Effector memory CD4-positive, alpha-beta T cell (primary cell): ENCODE data around the gene ATP5PD.

Experiments
- DNase-seq, 3 donors: peaks; one replicate each; pipeline ENCODE4 v3.0.0-alpha.2; 2020
- H3K27ac ChIP-seq: 2 replicates; pipeline ENCODE4 v1.7.0; 2013; ENCODE audit warnings: mild to moderate bottlenecking, low read length, moderate library complexity; ENCODE audit not compliant: insufficient read depth, poor library complexity, severe bottlenecking
- H3K27me3 ChIP-seq: replicated peaks from 2 replicates; pipeline ENCODE4 v1.7.0; 2013; ENCODE audit warnings: mild to moderate bottlenecking, low read length; ENCODE audit not compliant: insufficient read depth, control insufficient read depth, poor library complexity, severe bottlenecking
- H3K36me3 ChIP-seq: 2 replicates; pipeline ENCODE4 v1.7.0; 2013; ENCODE audit warnings: mild to moderate bottlenecking, low read length, moderate library complexity; ENCODE audit not compliant: control insufficient read depth, insufficient read depth
- H3K4me1 ChIP-seq: 2 replicates; pipeline ENCODE4 v1.7.0; 2013; ENCODE audit warnings: low read length, mild to moderate bottlenecking; ENCODE audit not compliant: control insufficient read depth, insufficient read depth, poor library complexity, severe bottlenecking
- H3K4me3 ChIP-seq: 2 replicates; pipeline ENCODE4 v1.7.0; 2013; ENCODE audit warnings: low read length, low read depth, mild to moderate bottlenecking; ENCODE audit not compliant: insufficient read depth, poor library complexity, severe bottlenecking
- H3K9me3 ChIP-seq: 2 replicates; pipeline ENCODE4 v1.7.0; 2013; ENCODE audit warnings: mild to moderate bottlenecking, low read length, moderate library complexity; ENCODE audit not compliant: control insufficient read depth

Gene ATP5PD

GRCh38 chr17:75087182-75087557, 40.4 kb upstream of the ATP5PD start:
- Histone ChIP-seq H3K27ac (peak overlapping the region; percentile 58), H3K27me3 (no peaks in the 10 kb centered on the region), H3K4me3 (peak overlapping the region; percentile 70), H3K4me1 (peaks cover 10% of the 10 kb centered on the region), H3K36me3 (no peaks in the 10 kb centered on the region), H3K9me3 (no peaks in the 10 kb centered on the region)
- DNase-seq = no peak

GRCh38 chr17:75086496-75087181, 39.9 kb upstream of the ATP5PD start:
- H3K4me3 ChIP-seq = no peak overlapping the region
- no peaks in the 10 kb centered on the region for H3K27me3 ChIP-seq
- H3K4me1 ChIP-seq = peaks cover 10% of the 10 kb centered on the region
- no peak overlapping the region for H3K27ac ChIP-seq
- H3K36me3 ChIP-seq = no peaks in the 10 kb centered on the region
- DNase-seq = no peak
- H3K9me3 ChIP-seq = no peaks in the 10 kb centered on the region

- Histone ChIP-seq H3K27ac (no peak overlapping the region), H3K4me3 (no peak overlapping the region), H3K4me1 (peaks cover 10% of the 10 kb centered on the region), H3K36me3 (no peaks in the 10 kb centered on the region), H3K27me3 (no peaks in the 10 kb centered on the region), H3K9me3 (no peaks in the 10 kb centered on the region)
- DNase-seq = no peak
Measured at GRCh38 chr17:75084039-75084660, 37.4 kb upstream of the ATP5PD start.

GRCh38 chr17:75082683-75083082, 35.9 kb upstream of the ATP5PD start:
- Histone ChIP-seq H3K4me3 (no peak overlapping the region), H3K36me3 (no peaks in the 10 kb centered on the region), H3K9me3 (no peaks in the 10 kb centered on the region), H3K27me3 (no peaks in the 10 kb centered on the region), H3K27ac (no peak overlapping the region), H3K4me1 (peaks cover 17% of the 10 kb centered on the region)
- no peak for DNase-seq

- no peak for DNase-seq
- H3K4me1 ChIP-seq = peaks cover 15% of the 10 kb centered on the region
- no peak overlapping the region for H3K27ac ChIP-seq
- no peaks in the 10 kb centered on the region for H3K36me3 ChIP-seq
- H3K27me3 ChIP-seq = no peaks in the 10 kb centered on the region
- H3K4me3 ChIP-seq = no peak overlapping the region
- H3K9me3 ChIP-seq = no peaks in the 10 kb centered on the region
Measured at GRCh38 chr17:75081611-75082540, 35.1 kb upstream of the ATP5PD start.

- no peak overlapping the region for H3K27ac ChIP-seq
Measured at GRCh38 chr17:75079023-75079373, 32.2 kb upstream of the ATP5PD start.

GRCh38 chr17:75078284-75079022, 31.7 kb upstream of the ATP5PD start:
- no peak for DNase-seq
- no peak overlapping the region for H3K4me3 ChIP-seq
- H3K27me3 ChIP-seq = no peaks in the 10 kb centered on the region
- no peak overlapping the region for H3K27ac ChIP-seq
- no peaks in the 10 kb centered on the region for H3K36me3 ChIP-seq
- no peaks in the 10 kb centered on the region for H3K9me3 ChIP-seq
- peaks cover 10% of the 10 kb centered on the region for H3K4me1 ChIP-seq

More at GRCh38 chr17:75079023-75079373, 32.2 kb upstream of the ATP5PD start:
- Histone ChIP-seq H3K27me3 (no peaks in the 10 kb centered on the region), H3K9me3 (no peaks in the 10 kb centered on the region), H3K36me3 (no peaks in the 10 kb centered on the region), H3K4me1 (peaks cover 11% of the 10 kb centered on the region), H3K4me3 (no peak overlapping the region)
- no peak for DNase-seq

- no peaks in the 10 kb centered on the region for H3K36me3 ChIP-seq
- H3K27me3 ChIP-seq = no peaks in the 10 kb centered on the region
- H3K4me3 ChIP-seq = peak overlapping the region; percentile 52
- no peaks in the 10 kb centered on the region for H3K9me3 ChIP-seq
- peaks cover 10% of the 10 kb centered on the region for H3K4me1 ChIP-seq
- peak overlapping the region; percentile 32 for H3K27ac ChIP-seq
- DNase-seq = peak in 1 of 3 donors; percentile 16
Measured at GRCh38 chr17:75077496-75078283, 30.9 kb upstream of the ATP5PD start.

- no peaks in the 10 kb centered on the region for H3K36me3 ChIP-seq
- H3K27me3 ChIP-seq = no peaks in the 10 kb centered on the region
- DNase-seq = no peak
- no peaks in the 10 kb centered on the region for H3K9me3 ChIP-seq
- H3K4me1 ChIP-seq = peaks cover 10% of the 10 kb centered on the region
- H3K4me3 ChIP-seq = peak overlapping the region; percentile 52
- peak overlapping the region; percentile 32 for H3K27ac ChIP-seq
Measured at GRCh38 chr17:75077072-75077495, 30.3 kb upstream of the ATP5PD start.
